ENCODE data around the gene KCNE4.

Gene KCNE4

GRCh38 chr2:223044916-223045700 lies 6.9 kb upstream of the KCNE4 start:
- TF ChIP-seq ZFP3 (CRISPR knock-in tag; IDR thresholded peaks at IDR 0.05) (no peak), ZNF70 (CRISPR knock-in tag; IDR thresholded peaks at IDR 0.05) (no peak), CREB5 (CRISPR knock-in tag; IDR thresholded peaks at IDR 0.05; ENCODE audit: low read depth) (no peak), ARNTL (CRISPR knock-in tag; IDR thresholded peaks at IDR 0.05; ENCODE audit: borderline replicate concordance, low read depth) (no peak), PATZ1 (CRISPR knock-in tag; IDR thresholded peaks at IDR 0.05; ENCODE audit: borderline replicate concordance) (no peak), OSR1 (CRISPR knock-in tag; IDR thresholded peaks at IDR 0.05) (no peak), PPARA (CRISPR knock-in tag; IDR thresholded peaks at IDR 0.05; ENCODE audit: borderline replicate concordance) (no peak), RARB (CRISPR knock-in tag; IDR thresholded peaks at IDR 0.05) (no peak), GLIS3 (CRISPR knock-in tag; IDR thresholded peaks at IDR 0.05) (no peak), TOX (CRISPR knock-in tag; IDR thresholded peaks at IDR 0.05; ENCODE audit: borderline replicate concordance) (no peak), ISL1 (CRISPR knock-in tag; IDR thresholded peaks at IDR 0.05) (no peak), ZC3H10 (CRISPR knock-in tag; IDR thresholded peaks at IDR 0.05) (no peak), CSDC2 (CRISPR knock-in tag; IDR thresholded peaks at IDR 0.05) (no peak), ZNF8 (CRISPR knock-in tag; IDR thresholded peaks at IDR 0.05) (no peak), TSHZ2 (CRISPR knock-in tag; IDR thresholded peaks at IDR 0.05) (no peak), CSRNP3 (CRISPR knock-in tag; IDR thresholded peaks at IDR 0.05) (no peak), ESRRG (CRISPR knock-in tag; IDR thresholded peaks at IDR 0.05) (no peak), ZNF565 (CRISPR knock-in tag; conservative IDR thresholded peaks at IDR 0.05; ENCODE audit: low read depth) (no peak), SNAI2 (CRISPR knock-in tag; IDR thresholded peaks at IDR 0.05) (no peak)
- ATAC-seq: no peak

- no peak for TF ChIP-seq PATZ1 (CRISPR knock-in tag; IDR thresholded peaks at IDR 0.05; ENCODE audit: borderline replicate concordance)
- TF ChIP-seq ZFP3 (CRISPR knock-in tag; IDR thresholded peaks at IDR 0.05): peak; percentile 67; the same call in 1 of the 2 replicates
- peak; percentile 26 for ATAC-seq
Measured at GRCh38 chr2:223046470-223047040, 5.4 kb upstream of the KCNE4 start.

GRCh38 chr2:223047260-223047761 lies 4.7 kb upstream of the KCNE4 start:
- peak; percentile 91 for ATAC-seq
- peak; percentile 14; the same call in 1 of the 2 replicates for TF ChIP-seq TSHZ2 (CRISPR knock-in tag; IDR thresholded peaks at IDR 0.05)
- no peak for TF ChIP-seq ZNF70 (CRISPR knock-in tag; IDR thresholded peaks at IDR 0.05)
- TF ChIP-seq ARNTL (CRISPR knock-in tag; IDR thresholded peaks at IDR 0.05; ENCODE audit: borderline replicate concordance, low read depth): no peak
- TF ChIP-seq ZFP30 (CRISPR knock-in tag; IDR thresholded peaks at IDR 0.05): no peak
- TF ChIP-seq ISL1 (CRISPR knock-in tag; IDR thresholded peaks at IDR 0.05): peak; percentile 86
- TF ChIP-seq ZFP3 (CRISPR knock-in tag; IDR thresholded peaks at IDR 0.05): no peak; the same call in 1 of the 2 replicates
- no peak; the same call in 1 of the 2 replicates for TF ChIP-seq CSRNP3 (CRISPR knock-in tag; IDR thresholded peaks at IDR 0.05)
